ENCODE data around the gene RABGAP1.

The RABGAP1 gene

GRCh38 chr9:122929796-122930354, 10.9 kb upstream of the RABGAP1 start:
- H3K27me3 ChIP-seq (ENCODE audit: control insufficient read depth in 1 of 2, insufficient read depth in 2 of 2, low read length in 2 of 2): no peaks in the 10 kb centered on the region
- no peak overlapping the region for H3K4me3 ChIP-seq (ENCODE audit: low read depth in 1 of 2, low read length in 2 of 2)
- H3K27ac ChIP-seq (ENCODE audit: low read depth, low read length): no peak overlapping the region
- no peaks in the 10 kb centered on the region for H3K36me3 ChIP-seq (ENCODE audit: insufficient read depth, low read length)
- H3K4me1 ChIP-seq (ENCODE audit: insufficient read depth, low read length): peaks cover 22% of the 10 kb centered on the region
- H3K9me3 ChIP-seq (ENCODE audit: low read length): no peaks in the 10 kb centered on the region
- H3K9ac ChIP-seq (ENCODE audit: low read length): no peak overlapping the region

DNA sequence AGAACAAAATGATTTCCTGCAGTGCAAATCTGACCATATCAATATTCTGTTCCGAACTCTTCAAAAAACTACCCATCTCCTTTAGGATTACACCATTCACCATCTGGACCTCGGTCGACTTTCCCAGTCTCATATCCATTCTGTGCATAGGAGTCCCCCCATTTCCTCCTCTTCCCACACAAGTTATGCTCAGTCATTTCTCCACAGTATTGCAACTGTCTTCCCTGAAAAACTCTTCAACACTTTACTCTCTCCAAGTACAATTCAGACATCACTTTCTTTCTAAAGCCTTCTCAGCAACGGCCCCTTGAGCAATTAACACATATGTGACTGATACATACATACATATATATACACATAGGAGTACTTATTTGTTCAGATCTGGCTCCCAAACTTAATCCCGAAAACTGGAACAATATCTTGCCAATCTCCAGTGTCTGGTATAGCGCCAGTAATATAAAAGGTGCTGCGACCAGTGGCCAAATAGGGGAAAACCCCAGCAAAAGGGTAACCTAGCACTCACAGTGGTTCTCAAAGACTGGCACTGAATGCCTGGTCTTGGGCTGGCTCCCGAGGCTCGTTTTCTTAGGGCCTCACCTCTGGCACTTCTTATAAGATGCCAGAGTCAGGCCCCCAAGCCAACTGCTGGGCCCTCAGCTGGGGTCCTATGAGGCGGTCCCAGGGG, 10.1 kb upstream of the RABGAP1 start:
- Histone ChIP-seq H3K27ac (ENCODE audit: low read depth, low read length) (peak overlapping the region; percentile 95), H3K9ac (ENCODE audit: low read length) (peak overlapping the region; percentile 69), H3K9me3 (ENCODE audit: low read length) (no peaks in the 10 kb centered on the region), H3K27me3 (ENCODE audit: control insufficient read depth in 1 of 2, insufficient read depth in 2 of 2, low read length in 2 of 2) (no peaks in the 10 kb centered on the region), H3K36me3 (ENCODE audit: insufficient read depth, low read length) (no peaks in the 10 kb centered on the region), H3K4me1 (ENCODE audit: insufficient read depth, low read length) (peaks cover 22% of the 10 kb centered on the region), H3K4me3 (ENCODE audit: low read depth in 1 of 2, low read length in 2 of 2) (peak overlapping the region; percentile 79 to 100)

- Histone ChIP-seq H3K27me3 (ENCODE audit: control insufficient read depth in 1 of 2, insufficient read depth in 2 of 2, low read length in 2 of 2) (no peaks in the 10 kb centered on the region), H3K36me3 (ENCODE audit: insufficient read depth, low read length) (peaks cover 4% of the 10 kb centered on the region), H3K4me3 (ENCODE audit: low read depth in 1 of 2, low read length in 2 of 2) (peak within 1 kb of the TSS; percentile 79 to 100), H3K9ac (ENCODE audit: low read length) (peak within 1 kb of the TSS; percentile 69), H3K9me3 (ENCODE audit: low read length) (no peaks in the 10 kb centered on the region), H3K27ac (ENCODE audit: low read depth, low read length) (peak within 1 kb of the TSS; percentile 95), H3K4me1 (ENCODE audit: insufficient read depth, low read length) (peaks cover 22% of the 10 kb centered on the region)
Observed at GRCh38 chr9:122931226-122932121, 9.3 kb upstream of the RABGAP1 start, which contains the start of gene ZBTB26. Gene ZBTB26 (minus strand): TSS chr9:122931512. CDS start chr9:122919934, 11,578 bp downstream.

GRCh38 chr9:122936464-122936863, 4.4 kb upstream of the RABGAP1 start:
- Histone ChIP-seq H3K4me3 (ENCODE audit: low read depth in 1 of 2, low read length in 2 of 2) (no peak overlapping the region), H3K9ac (ENCODE audit: low read length) (no peak overlapping the region), H3K27me3 (ENCODE audit: control insufficient read depth in 1 of 2, insufficient read depth in 2 of 2, low read length in 2 of 2) (no peaks in the 10 kb centered on the region), H3K27ac (ENCODE audit: low read depth, low read length) (no peak overlapping the region), H3K9me3 (ENCODE audit: low read length) (no peaks in the 10 kb centered on the region), H3K4me1 (ENCODE audit: insufficient read depth, low read length) (peaks cover 16% of the 10 kb centered on the region), H3K36me3 (ENCODE audit: insufficient read depth, low read length) (peaks cover 12% of the 10 kb centered on the region)

DNA sequence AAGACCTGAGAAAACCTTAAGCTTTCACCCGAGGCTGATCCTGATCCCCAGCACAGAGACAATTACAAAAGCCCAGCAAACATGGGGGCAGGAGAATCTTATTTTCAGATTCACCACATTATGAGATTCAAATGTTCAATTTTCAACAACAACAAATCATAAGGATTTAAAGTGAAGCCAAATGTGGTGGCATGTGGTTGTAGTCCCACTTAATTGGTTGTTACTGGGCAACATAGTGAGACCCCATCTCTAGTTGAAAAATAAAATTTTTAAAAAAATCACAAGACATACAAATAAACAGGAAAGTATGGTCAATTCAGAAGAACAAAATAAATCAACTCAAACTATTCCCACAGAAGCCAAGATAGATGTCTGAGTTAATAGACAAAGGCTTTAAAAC, 3.9 kb upstream of the RABGAP1 start:
- Histone ChIP-seq H3K27me3 (ENCODE audit: control insufficient read depth in 1 of 2, insufficient read depth in 2 of 2, low read length in 2 of 2) (no peaks in the 10 kb centered on the region), H3K4me1 (ENCODE audit: insufficient read depth, low read length) (peaks cover 18% of the 10 kb centered on the region), H3K36me3 (ENCODE audit: insufficient read depth, low read length) (peaks cover 12% of the 10 kb centered on the region), H3K9me3 (ENCODE audit: low read length) (no peaks in the 10 kb centered on the region), H3K27ac (ENCODE audit: low read depth, low read length) (no peak overlapping the region), H3K9ac (ENCODE audit: low read length) (no peak overlapping the region), H3K4me3 (ENCODE audit: low read depth in 1 of 2, low read length in 2 of 2) (no peak overlapping the region)

DNA sequence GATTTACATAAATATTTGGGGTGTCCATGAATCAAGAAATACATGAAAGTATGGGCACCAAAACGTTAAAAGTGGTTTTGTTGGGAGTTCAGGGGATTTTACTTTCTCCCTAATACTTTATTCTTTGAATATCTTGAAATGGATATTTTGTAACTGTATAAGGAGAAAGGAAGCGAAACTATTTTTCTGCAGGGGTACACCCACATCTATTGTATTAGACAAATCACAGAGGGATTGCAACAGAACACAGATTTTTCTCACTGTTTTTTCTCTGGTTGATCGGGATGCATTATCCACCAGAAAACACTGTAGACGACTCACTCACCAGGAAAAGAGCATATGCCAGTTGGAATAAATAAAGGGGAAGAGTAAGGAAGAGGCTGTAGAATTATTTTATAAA, 1.2 kb upstream of the RABGAP1 start:
- H3K9ac ChIP-seq (ENCODE audit: low read length): no peak overlapping the region
- H3K4me3 ChIP-seq (ENCODE audit: low read depth in 1 of 2, low read length in 2 of 2): no peak overlapping the region
- H3K27me3 ChIP-seq (ENCODE audit: control insufficient read depth in 1 of 2, insufficient read depth in 2 of 2, low read length in 2 of 2): no peaks in the 10 kb centered on the region
- no peak overlapping the region for H3K27ac ChIP-seq (ENCODE audit: low read depth, low read length)
- H3K4me1 ChIP-seq (ENCODE audit: insufficient read depth, low read length): peaks cover 18% of the 10 kb centered on the region
- H3K9me3 ChIP-seq (ENCODE audit: low read length): no peaks in the 10 kb centered on the region
- peaks cover 12% of the 10 kb centered on the region for H3K36me3 ChIP-seq (ENCODE audit: insufficient read depth, low read length)

GRCh38 chr9:122940454-122940748, 419 bp upstream of the RABGAP1 start:
- Histone ChIP-seq H3K4me3 (ENCODE audit: low read depth in 1 of 2, low read length in 2 of 2) (peak overlapping the region in 1 of 2 donors; percentile 58), H3K36me3 (ENCODE audit: insufficient read depth, low read length) (peaks cover 12% of the 10 kb centered on the region), H3K27ac (ENCODE audit: low read depth, low read length) (peak overlapping the region; percentile 45), H3K9ac (ENCODE audit: low read length) (no peak overlapping the region), H3K9me3 (ENCODE audit: low read length) (no peaks in the 10 kb centered on the region), H3K27me3 (ENCODE audit: control insufficient read depth in 1 of 2, insufficient read depth in 2 of 2, low read length in 2 of 2) (no peaks in the 10 kb centered on the region), H3K4me1 (ENCODE audit: insufficient read depth, low read length) (peaks cover 26% of the 10 kb centered on the region)

DNA sequence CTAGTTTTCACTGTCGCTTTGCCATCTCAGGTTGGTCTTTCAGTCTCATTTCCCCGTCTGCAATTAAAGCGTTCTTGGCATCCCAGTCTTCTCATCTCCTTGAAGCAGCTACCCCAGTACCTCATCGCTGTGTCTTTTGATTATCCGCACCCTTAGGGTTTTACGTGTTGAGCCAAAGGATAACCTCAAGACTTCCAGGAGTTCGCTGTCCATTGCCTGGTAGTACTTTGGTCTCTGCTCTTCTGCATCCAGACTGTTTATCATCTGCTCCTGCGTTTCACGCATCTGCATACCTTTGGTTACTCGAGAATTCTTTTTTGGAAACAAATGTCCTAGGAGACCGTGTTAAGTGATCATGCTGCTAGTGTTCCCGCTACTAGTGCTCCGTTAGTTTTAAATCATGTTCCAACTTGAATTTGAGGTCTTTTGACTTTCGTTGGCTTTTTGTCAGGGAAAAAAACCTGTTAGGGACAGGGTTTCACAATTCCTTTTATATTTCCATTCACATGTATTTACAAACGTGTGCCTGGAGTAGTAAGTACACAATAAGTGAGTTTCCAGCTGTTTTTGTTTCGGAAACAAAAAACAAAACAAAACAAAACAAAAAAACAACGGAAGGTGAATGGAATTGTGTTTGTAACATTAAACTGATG, 888 bp downstream of the RABGAP1 start:
- H3K4me1 ChIP-seq (ENCODE audit: insufficient read depth, low read length): peaks cover 37% of the 10 kb centered on the region
- H3K27me3 ChIP-seq (ENCODE audit: control insufficient read depth in 1 of 2, insufficient read depth in 2 of 2, low read length in 2 of 2): no peaks in the 10 kb centered on the region
- peak overlapping the region; percentile 66 for H3K9ac ChIP-seq (ENCODE audit: low read length)
- peak overlapping the region; percentile 76 to 83 for H3K4me3 ChIP-seq (ENCODE audit: low read depth in 1 of 2, low read length in 2 of 2)
- H3K9me3 ChIP-seq (ENCODE audit: low read length): no peaks in the 10 kb centered on the region
- peak overlapping the region; percentile 97 for H3K27ac ChIP-seq (ENCODE audit: low read depth, low read length)
- H3K36me3 ChIP-seq (ENCODE audit: insufficient read depth, low read length): peaks cover 6% of the 10 kb centered on the region

GRCh38 chr9:122944960-122945888, 4.4 kb downstream of the RABGAP1 start:
- H3K36me3 ChIP-seq (ENCODE audit: insufficient read depth, low read length): no peaks in the 10 kb centered on the region
- H3K4me3 ChIP-seq (ENCODE audit: low read depth in 1 of 2, low read length in 2 of 2): peak overlapping the region in 1 of 2 donors; percentile 20
- peak overlapping the region; percentile 45 for H3K27ac ChIP-seq (ENCODE audit: low read depth, low read length)
- H3K9me3 ChIP-seq (ENCODE audit: low read length): no peaks in the 10 kb centered on the region
- no peaks in the 10 kb centered on the region for H3K27me3 ChIP-seq (ENCODE audit: control insufficient read depth in 1 of 2, insufficient read depth in 2 of 2, low read length in 2 of 2)
- H3K4me1 ChIP-seq (ENCODE audit: insufficient read depth, low read length): peaks cover 43% of the 10 kb centered on the region
- no peak overlapping the region for H3K9ac ChIP-seq (ENCODE audit: low read length)

- Histone ChIP-seq H3K4me3 (ENCODE audit: low read depth in 1 of 2, low read length in 2 of 2) (no peak overlapping the region), H3K36me3 (ENCODE audit: insufficient read depth, low read length) (no peaks in the 10 kb centered on the region), H3K9ac (ENCODE audit: low read length) (no peak overlapping the region), H3K27me3 (ENCODE audit: control insufficient read depth in 1 of 2, insufficient read depth in 2 of 2, low read length in 2 of 2) (no peaks in the 10 kb centered on the region), H3K27ac (ENCODE audit: low read depth, low read length) (peak overlapping the region; percentile 45), H3K9me3 (ENCODE audit: low read length) (no peaks in the 10 kb centered on the region), H3K4me1 (ENCODE audit: insufficient read depth, low read length) (peaks cover 45% of the 10 kb centered on the region)
Observed at GRCh38 chr9:122946461-122947005, 5.7 kb downstream of the RABGAP1 start.

Measured in muscle layer of colon (tissue), 2 donors.